ENCODE data around the gene PKP3.
"Not testable (repeated sequence)": the region's sequence is repeated elsewhere in the genome, so short reads cannot be mapped to it uniquely, and the experiment has no call there.

PKP3 gene

GRCh38 chr11:432501-433100 is 38.6 kb downstream of the PKP3 start:
- DNase-seq = no peak

DNA sequence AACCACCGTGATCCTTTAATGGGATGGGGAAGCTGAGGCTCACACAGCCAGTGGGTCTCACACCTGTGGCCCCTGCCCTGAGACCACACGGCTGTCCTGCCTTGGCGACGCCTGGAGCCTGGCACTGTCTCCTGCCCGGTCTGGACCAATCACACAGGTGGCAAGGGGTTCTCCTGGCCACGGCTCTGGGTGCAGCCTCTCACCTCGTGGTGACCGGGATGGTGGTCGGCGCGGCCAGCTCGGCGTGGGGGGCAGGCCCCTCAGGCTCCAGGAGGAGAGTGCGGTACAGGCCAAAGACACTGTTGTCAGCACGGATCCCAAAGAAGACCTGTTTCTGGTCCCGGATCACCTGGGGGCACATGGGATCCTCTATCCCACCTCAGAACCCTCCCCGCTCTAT is 39.1 kb downstream of the PKP3 start:
- DNase-seq = no peak

- no peak for DNase-seq
Observed at GRCh38 chr11:433641-434040, 39.6 kb downstream of the PKP3 start.

GRCh38 chr11:434496-434895 is 40.5 kb downstream of the PKP3 start:
- DNase-seq = no peak

DNA sequence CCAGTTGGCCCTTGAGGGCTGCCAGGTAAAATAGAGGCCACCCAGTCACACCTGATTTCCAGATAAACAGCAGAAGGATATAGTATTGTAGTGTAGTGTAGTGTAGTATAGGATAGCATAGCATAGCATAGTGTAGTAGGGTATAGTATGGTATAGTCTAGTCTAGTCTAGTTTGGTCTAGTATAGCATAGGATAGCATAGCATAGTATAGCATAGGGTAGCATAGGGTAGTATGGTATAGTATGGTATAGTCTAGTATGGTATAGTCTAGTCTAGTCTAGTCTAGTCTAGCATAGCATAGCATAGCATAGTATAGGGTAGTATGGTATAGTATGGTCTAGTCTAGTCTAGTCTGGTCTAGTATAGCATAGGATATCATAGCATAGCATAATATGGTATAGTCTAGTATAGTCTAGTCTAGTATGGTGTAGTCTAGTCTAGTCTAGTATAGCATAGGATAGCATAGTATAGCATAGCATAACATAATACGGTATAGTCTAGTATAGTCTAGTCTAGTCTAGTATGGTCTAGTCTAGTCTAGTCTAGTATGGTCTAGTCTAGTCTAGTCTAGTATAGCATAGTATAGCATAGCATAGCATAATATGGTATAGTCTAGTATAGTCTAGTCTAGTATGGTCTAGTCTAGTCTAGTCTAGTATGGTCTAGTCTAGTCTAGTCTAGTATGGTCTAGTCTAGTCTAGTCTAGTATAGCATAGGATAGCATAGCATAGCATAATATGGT is 41.2 kb downstream of the PKP3 start:
- not testable (repeated sequence) for DNase-seq

GRCh38 chr11:437228-437870 is 43.3 kb downstream of the PKP3 start:
- DNase-seq = no peak

GRCh38 chr11:438101-438844 is 44.3 kb downstream of the PKP3 start:
- no peak for DNase-seq

GRCh38 chr11:439315-440064 is 45.5 kb downstream of the PKP3 start:
- no peak for DNase-seq

GRCh38 chr11:440065-441042 is 46.3 kb downstream of the PKP3 start:
- no peak for DNase-seq

- DNase-seq = no peak
Observed at GRCh38 chr11:441043-441417, 47.0 kb downstream of the PKP3 start.

DNA sequence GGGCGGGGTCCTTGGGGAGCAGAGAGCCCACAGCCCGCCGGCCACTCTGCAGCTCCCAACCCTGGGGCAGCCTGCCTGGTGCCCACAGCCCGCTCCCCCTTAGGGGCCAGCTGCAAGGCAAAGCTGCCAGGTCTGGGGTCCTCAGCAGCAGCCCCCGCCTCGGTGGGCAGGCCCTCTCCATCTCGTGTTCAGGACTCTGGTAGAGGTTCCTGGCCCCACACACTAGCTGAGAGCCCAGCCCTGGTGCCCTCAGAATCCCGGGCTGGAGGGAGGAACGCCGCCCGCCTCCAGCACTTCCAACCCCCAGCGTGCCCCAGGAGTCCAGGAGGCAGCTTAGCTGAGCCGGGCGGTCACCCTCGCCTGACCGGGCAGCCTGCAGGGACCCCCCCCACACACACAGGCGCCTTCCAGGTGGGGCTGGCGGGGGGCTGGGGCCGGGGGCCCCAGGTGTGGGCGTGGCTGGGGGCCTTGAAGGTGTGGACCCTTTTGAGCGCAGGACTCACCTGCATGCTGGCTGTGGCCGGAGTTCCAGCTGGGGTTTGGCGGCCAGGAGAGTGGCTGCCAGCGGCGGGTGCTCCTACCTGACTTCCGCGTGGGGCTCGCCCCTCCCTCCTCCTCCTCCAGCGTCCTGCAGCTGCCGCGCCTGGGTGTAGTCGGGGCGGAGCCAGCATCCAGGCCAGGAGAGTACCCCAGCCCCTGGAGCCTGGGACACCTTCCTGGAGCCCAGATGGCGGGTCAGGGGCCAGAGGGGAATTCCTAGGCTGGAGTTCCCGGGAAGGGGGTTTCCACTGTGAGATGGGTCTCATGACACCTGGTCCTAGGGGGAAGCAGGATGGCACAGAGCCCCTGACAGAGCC is 47.6 kb downstream of the PKP3 start, which contains the start of gene ANO9:
ANO9 (minus strand) TSS at position 594 of the 857 bp plus-strand sequence; CDS start at position 509, 85 bp downstream.
- DNase-seq = peak; percentile 32

DNA sequence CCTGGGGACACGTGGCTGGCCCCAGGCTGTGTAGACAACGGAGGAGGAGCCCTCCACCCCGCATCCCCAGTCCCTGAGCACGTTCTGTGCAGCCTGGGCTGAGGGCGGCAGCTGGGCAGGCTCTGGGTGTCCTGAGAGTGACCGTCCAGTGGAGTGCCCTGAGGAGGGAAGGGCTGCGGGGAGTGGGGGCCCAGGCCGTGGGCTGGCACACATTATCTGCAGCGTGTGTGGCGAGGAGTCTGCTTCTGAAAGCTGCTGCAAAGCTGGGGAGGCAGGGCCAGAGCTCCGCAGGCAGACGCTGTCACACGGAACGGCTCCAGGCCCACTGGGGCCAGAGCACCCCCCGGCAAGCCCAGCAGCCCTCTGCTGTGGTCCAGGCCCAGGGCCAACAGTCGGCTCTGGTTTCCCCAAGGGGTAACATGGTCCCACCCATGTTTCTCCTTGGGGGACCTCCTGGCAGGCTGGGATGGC is 48.6 kb downstream of the PKP3 start:
- DNase-seq = no peak

DNA sequence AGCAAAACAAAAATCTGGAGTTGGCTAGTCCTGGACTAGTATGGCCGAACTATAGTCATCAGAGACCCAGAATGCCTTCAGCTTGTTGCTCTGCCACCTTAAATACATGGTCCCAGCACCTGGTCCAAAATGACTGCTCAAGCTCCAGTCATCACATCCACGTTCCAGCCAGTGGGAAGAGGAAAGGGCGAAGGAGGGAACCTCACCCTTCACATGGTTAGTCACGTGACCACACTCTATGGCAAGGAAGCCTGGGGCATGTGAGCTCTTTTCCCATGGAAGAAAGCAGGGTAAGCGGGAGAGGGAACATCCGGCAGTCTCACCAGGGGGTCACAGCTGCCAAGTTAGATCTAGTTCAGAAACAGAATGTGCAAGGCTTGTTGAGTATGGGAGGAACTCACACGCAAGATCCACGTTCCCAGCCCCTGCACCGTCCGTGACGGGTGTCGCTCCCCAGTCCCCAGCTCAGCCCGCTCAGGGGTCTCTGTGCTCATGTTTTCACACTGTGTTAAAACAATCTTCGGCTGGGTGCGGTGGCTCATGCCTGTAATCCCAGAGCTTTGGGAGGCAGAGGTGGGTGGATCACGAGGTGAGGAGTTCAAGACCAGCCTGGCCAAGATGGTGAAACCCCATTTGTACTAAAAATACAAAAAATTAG is 49.7 kb downstream of the PKP3 start:
- DNase-seq = no peak

- DNase-seq = no peak
Observed at GRCh38 chr11:444396-445144, 50.6 kb downstream of the PKP3 start.

DNA sequence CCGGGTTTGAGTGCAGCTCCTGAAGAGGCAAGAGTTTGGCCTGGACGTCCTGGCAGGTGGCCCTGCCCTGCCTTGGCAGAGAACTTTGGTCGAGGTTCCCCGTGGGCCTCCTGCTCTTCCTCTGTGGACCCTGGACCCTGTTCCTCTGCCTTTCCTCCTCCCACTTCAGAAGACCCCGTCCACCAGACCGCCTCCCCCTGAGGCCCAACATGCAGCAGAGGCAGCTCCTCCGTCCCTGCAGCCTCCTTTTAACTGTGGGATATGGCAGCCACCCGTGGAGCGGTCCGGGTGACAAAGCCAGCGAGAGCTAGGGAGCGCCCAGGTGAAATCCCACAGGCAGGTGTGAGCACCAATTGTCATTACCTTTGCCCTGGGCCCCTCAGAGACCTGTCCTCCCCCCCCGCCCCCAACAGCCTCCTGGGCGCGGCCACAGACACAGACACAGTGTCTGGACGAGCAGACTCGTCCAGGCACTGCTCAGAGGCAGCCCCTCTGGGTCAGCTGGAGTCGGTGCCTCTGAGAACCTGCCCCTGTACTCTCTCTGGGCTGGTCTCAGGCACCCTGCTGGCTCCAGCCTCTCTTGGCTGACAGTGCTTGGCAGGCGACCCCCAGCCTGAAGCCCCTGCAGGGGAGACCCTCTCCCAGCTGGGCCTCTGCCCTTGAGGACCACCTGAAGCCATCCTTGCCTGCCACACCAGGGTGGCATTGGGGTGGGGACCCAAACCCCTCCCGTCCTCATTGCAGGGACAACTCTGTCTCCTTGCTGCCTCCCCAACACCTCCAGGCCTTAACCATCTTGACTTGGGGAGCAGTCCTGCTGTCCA is 52.0 kb downstream of the PKP3 start:
- DNase-seq = no peak

DNA sequence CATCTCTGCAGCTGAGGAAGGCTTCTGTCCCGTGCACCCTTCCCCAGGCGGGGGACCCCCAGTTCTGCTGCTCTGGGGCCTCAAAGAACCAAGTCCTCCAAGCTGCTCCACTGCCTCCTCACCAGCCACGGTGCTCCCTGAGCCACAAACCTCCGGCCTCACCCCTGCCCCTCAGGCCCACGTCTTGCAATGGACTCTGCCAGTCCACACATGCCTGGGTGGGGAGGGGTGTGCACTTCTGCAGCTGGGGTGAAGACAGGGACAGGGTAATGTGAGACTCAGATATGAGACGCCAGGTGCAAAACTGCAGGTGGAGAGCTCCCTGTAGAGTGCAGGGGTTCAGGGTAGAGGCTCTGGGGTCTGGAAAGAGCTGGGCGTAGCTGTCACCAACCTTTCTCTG is 52.9 kb downstream of the PKP3 start:
- no peak for DNase-seq

GRCh38 chr11:447923-448731 is 54.1 kb downstream of the PKP3 start:
- DNase-seq = peak; percentile 86
